Stimulated activated CD8-positive, alpha-beta memory T cell treated with anti-CD3 and anti-CD28 coated beads, Interleukin-15, amount 100 ng/mL, for 48 hours (primary cell): ENCODE results near the gene ADAMTS16.

Experiments used
- DNase-seq, 2 donors: peaks; one replicate each; pipeline ENCODE4 v3.0.0-alpha.2; 2020; ENCODE audit warnings: low read depth in 2 of 2

ADAMTS16 gene

DNA sequence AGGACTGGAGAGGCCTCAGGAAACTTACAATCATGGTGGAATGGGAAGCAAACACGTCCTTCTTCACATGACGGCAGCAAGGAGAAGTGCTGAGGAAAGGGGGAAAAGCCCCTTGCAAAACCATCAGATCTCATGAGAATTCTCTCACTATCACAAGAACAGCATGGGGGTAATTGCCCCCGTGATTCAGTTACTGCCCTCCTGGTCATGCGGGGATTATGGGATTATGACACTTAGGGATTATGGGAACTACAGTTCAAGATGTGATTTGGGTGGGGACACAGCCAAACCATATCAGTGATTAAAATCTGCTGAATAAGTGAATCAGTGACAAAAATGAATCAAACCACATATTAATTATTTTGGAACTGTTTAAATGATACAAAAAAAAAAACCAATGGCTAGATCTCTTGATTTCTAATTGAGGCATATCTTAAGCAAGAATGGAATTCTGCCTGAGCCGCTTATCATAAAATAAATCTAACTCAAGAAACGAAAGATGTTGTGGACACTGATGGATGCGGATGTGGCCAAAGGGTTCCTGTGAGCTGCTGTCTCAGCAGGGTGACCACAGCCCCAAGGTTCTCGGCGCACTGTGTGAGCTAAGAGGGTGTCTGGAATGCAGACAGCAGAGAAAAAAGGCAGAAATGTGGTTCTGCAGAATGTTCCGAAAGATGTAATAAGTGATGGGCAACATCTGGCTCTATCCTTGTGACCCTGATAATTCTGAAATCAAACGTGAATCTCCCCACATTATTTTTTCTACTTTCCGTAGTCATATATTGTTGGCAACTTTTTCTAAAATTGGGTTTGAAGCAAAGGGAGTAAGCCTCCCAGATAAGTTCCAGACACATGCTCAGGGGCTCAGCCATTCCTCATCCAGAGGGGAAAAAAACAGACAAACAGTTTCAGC, 175.2 kb downstream of the ADAMTS16 start:
- DNase-seq: no peak

DNA sequence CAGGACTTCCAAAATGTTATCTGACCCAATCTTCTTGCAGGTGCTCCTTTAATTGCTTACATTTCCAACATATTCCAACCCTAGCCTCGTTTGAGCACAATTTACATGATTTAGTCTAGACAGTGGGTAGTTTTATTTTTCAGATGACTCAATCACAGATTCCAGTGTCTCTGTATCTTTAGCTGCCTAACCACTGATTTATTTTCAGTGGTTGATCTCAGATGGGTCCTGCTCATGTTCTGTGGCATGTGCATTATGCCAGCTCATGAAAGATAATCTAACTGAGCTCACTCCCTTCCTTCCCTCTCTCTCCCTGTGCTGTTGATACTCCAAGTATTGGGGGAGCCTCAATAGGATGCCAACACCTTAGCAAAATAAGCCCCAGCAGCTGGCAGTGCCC, 176.2 kb downstream of the ADAMTS16 start:
- DNase-seq: no peak

DNA sequence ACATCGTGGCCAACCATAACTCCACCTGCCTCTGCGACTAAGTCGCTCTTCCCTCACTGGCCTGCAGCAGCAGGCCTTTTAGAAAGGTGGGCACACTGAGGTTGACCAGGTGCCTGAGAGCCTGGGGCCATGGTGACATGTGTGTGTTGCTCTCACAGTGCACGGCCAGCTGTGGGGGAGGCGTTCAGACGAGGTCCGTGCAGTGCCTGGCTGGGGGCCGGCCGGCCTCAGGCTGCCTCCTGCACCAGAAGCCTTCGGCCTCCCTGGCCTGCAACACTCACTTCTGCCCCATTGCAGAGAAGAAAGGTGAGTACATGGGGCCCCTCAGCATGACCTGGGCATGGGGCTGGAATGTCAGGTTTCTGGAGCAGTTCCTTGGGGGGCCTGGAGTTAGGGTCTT, 177.8 kb downstream of the ADAMTS16 start:
- DNase-seq: no peak

DNA sequence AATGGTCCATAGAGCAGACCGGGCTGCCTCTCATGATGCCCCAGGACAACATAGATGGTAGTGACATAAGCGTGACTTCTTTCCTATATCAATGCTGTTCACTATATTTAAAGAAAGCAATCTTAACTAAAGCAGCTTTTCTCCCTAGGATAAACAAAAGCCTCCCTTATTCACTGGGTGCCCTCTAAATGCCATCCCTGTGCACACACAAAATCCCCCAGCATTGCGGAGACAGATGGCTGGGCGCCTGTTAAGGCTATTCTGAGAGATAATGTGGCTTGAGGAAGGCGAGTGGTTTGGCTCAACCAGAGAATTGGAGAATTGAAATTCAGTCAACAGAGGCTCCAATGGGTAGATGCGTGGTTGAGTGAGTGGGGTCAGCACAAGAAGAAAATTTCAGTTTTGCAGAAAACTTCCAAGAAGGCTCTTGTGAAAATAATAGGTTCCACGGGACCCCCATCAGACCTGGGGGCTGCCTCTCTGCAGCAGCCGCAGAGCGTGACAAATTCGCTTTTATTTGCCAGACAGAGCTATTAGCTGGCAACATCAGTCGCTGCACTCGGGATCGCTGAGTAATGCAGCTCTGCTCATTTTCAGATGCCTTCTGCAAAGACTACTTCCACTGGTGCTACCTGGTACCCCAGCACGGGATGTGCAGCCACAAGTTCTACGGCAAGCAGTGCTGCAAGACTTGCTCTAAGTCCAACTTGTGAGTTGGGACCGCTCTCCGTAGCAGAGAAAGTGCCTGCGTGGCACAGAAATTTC, 178.5 kb downstream of the ADAMTS16 start:
- no peak for DNase-seq

DNA sequence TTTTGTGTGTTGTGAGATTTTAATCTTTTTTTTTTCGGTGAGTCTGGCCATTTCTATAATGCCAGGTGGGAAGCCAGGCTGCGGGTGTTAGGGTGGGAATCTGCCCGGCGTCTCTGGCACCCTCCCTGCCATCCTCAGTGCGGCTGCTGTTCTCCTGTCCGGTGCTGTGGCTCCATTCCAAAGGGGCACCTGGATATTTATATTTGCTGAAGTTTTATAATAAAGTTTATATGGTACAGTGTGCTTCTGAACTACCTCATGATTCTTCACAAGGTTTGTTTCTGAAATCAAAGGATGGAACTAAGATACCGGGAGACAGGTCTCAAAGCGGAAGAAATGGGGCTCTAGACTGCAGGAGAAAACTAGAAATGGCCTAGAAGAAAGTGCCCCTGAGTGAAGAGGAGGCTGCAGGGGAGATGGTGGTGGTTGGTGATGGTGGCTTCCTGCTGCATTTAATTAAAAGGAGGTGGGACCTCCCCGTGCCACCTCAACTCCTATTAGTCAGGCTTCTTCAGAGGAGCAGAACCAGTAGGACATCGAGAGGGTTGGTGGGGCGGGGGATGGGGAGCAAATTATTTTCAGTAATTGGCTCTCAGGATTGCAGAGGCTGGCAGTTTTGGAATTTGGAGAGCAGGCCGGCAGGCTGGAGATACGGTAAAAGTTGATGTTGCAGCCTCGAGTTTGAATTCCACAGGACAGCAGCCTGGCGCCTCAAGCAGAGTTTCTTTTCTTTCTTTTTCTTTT, 180.1 kb downstream of the ADAMTS16 start:
- no peak for DNase-seq

GRCh38 chr5:5321137-5321536, 181.0 kb downstream of the ADAMTS16 start:
- no peak for DNase-seq

DNA sequence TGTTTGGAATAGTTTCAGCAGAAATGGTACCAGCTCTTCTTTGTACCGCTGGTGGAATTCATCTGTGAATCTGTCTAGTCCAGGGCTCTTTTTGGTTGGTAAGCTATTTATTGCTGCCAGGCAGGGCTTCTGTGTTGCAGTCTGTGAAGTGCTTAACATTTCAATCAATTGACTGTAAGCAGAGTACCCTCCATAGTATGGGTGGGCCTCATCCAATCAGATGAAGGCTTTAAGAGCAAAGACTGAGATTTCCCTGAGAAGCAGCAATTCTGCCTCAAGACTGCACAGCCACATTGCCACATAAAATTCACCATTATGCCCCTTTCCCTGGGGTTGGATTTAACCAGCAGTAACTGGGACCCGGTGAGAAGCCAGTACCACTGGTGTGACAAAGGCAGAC, 183.4 kb downstream of the ADAMTS16 start:
- no peak for DNase-seq

GRCh38 chr5:5326115-5326758, 186.1 kb downstream of the ADAMTS16 start:
- no peak for DNase-seq

DNA sequence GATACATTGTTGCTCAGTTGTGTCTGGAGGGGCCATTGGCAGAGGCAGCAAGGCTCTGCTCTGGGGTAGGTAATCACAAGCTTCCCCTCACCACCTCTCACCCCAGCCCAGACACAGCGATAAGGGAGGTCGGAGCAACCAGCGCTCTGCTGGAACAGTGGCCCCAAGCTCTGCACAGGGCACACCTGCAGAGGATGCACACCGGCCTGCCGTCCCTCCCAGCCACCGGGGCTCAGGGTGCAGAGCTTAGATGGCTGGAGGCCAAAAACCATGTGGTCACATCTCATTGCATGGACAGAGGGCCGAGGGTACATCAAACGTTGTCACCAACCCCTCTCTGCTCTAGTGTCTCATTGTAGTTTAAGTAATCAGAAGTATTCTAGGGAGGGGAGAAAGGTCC, 187.0 kb downstream of the ADAMTS16 start:
- DNase-seq: no peak

DNA sequence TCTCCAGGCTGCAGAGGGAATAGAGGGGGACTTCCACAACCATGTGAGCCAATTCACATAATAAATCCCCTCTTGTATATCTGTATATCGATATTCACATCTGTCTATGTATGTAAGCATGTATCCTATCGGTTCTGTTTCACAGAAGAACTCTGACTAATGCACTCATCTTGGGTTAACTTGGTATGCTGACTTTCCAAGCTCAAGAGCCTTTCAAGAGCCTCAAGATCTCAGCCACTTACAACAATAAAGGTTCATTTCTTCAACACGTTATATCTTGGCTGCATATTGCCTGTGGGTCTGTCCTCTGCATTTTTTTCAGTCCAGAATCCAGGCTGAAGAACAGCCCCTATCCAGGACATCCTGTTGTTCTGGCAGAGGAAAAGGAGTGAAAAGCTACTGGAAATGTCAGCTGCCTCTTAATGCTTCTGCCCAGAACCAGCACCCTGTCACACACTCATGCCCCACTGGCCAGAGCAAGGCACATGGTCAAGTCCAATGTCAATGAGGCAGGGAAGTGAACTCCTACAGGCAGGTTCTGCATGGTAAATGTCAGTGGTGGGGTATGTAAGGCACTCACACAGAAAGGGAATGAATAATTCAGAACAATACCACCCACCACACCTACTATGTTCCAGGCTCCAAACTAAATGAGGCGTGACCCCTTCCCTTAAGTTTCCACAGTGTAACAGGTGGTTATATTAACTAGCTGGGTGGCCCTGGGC, 190.8 kb downstream of the ADAMTS16 start:
- DNase-seq: no peak

- DNase-seq: no peak
These were observed 191.7 kb downstream of the ADAMTS16 start for GRCh38 chr5:5331848-5332247.

GRCh38 chr5:5332287-5332686, 192.2 kb downstream of the ADAMTS16 start:
- no peak for DNase-seq

GRCh38 chr5:5335107-5335506, 195.0 kb downstream of the ADAMTS16 start:
- no peak for DNase-seq

DNA sequence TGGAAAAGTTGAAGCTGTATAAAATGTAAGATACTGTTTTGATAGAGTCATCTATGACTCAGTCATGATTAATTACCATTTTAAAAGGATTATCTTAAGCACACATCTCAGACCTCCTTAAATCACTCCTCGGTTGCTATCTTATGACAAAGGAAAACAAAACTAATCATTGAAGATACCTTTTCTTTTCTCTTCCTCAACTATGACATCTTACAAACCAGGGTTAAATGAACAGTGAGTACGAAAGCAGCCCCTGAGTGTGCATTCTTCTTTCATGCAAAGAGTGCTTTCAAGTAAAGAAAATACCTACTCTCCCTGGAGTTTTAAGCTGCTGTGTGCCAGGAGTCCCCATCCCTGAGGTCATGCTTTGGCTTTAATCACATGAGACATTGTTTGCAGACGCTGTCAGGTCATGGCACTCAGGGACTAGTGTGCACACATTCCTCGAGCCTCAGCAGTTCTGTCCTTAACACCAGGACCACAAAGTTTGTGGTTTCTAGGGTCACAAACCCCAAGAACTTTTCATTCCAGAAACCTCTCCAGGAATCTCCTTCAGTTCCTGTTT, 195.7 kb downstream of the ADAMTS16 start:
- DNase-seq: no peak

DNA sequence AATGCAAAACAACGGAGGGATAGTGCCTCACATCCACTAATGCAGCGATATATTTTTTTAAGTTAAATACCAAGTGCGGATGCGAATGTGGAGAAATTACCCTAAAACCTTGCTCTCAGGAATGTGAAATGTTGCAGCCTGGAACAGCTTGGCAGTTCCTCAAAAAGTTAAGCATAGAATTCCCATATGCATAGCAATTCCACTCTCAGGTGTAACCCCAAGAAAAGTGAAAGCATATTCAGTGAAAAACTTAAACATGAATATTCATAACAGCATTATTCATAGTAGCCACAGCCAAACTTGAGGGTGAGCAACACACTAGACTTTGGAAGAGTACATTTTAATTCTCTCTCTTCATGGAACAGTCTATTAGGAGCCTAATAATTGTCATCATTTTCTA, 199.1 kb downstream of the ADAMTS16 start:
- DNase-seq: no peak

- no peak for DNase-seq
These were observed 200.1 kb downstream of the ADAMTS16 start for GRCh38 chr5:5340206-5340729.

DNA sequence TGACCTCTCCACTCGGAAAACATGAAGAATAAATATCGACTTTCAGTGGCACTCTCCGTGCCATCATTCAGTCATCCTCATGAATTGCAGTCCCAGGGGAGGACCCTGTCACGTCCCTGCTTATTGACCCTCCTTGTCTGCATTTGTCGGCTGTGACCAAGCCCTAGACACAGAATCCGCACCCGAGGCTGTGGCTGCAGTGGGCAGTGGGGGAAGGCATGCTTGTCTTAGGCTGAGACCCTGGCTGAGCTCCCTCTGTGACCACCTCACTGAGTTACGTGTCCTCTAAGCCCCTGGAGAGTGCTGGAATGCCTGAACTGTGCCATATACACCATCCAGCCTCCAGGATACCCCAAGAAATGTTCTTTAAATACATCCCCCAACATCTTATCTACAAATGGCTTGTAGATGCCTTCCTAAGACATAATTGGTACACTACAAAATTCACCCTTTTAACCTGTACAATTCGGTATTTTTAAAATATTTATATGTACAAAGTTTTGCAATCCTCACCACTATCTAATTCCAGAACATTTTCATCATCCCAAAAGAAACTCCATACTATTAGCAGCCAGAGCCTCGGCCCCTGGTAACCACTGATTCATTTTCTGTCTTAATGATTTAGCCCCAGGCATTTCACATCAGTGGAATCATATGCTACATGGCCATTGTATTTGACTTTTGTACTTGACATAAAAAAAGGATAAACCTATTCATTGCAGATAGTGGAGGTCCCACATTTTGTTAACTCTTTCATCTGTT, 201.6 kb downstream of the ADAMTS16 start:
- no peak for DNase-seq

GRCh38 chr5:5342784-5343183, 202.7 kb downstream of the ADAMTS16 start:
- no peak for DNase-seq

GRCh38 chr5:5343568-5343967, 203.4 kb downstream of the ADAMTS16 start:
- no peak for DNase-seq

DNA sequence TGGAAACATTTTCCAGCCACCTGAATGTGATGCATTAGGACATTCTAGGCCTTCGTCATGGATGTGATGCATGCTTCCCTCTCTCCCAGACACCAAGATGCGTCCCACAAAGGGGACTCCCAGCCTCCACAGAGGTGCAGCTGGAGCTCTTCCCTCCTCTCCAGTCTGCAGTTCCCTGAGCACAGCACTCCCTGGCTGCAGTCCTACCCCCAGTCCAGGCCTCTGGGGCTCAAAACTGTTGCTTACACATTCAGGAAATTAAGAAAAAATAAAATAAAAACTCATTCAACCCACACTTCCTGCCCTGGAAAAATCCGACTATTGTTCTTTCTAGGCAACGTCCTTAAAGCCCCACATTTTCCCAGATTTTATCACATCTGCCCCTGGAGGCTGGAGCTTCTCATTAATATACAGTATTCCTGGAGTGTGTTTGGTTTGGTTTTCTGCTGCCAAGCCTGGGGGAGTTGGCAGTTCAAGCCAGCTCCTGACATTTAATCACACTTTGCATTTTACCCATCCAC, 204.0 kb downstream of the ADAMTS16 start:
- DNase-seq: no peak
